GM12878 (cell line): ENCODE data around the gene MGST3. TPM values are rescaled to one million over a fixed set of nuclear protein-coding genes. Genes with fewer than 3 reads are reported as not detected.
A peak's percentile ranks its signal among the peaks of the same experiment; 100 is the strongest.

Experiments used
- ATF7 ChIP-seq: fragments of 450-650 bp; IDR thresholded peaks from 2 replicates; pipeline ENCODE4 v1.6.1; 2016; ENCODE audit warnings: low read depth, mild to moderate bottlenecking
- BCL11A ChIP-seq: IDR thresholded peaks from 2 replicates; pipeline ENCODE4 v1.6.1; 2011; ENCODE audit warnings: low read depth, low read length
- CHD2 ChIP-seq: IDR thresholded peaks from 2 replicates; pipeline ENCODE4 v1.6.1; 2011; ENCODE audit warnings: low read depth, low read length, improper control_type of control experiment, borderline replicate concordance
- CHD4 ChIP-seq: fragments of 200-600 bp; sonication (generic); IDR thresholded peaks from 2 replicates; pipeline ENCODE4 v1.6.1; 2016; ENCODE audit warnings: mild to moderate bottlenecking
- CUX1 ChIP-seq: IDR thresholded peaks from 2 replicates; pipeline ENCODE4 v1.6.1; 2012; ENCODE audit warnings: improper control_type of control experiment, low read depth, low read length; ENCODE audit not compliant: insufficient replicate concordance
- IKZF1 ChIP-seq: fragments of 450-650 bp; conservative IDR thresholded peaks from 2 replicates; pipeline ENCODE4 v1.6.1; 2017; ENCODE audit warnings: antibody characterized with exemption, mild to moderate bottlenecking
- KDM1A ChIP-seq: fragments of 200-600 bp; sonication (generic); IDR thresholded peaks from 2 replicates; pipeline ENCODE4 v1.6.1; 2016; ENCODE audit warnings: borderline replicate concordance
- MTA3 ChIP-seq: IDR thresholded peaks from 2 replicates; pipeline ENCODE4 v1.6.1; 2012; ENCODE audit warnings: low read length, inconsistent platforms, borderline replicate concordance
- PAX8 ChIP-seq: fragments of 450-650 bp; IDR thresholded peaks from 2 replicates; pipeline ENCODE4 v1.6.1; 2017; ENCODE audit warnings: mild to moderate bottlenecking, moderate library complexity
- SKIL ChIP-seq: fragments of 450-650 bp; IDR thresholded peaks from 2 replicates; pipeline ENCODE4 v1.6.1; 2017; ENCODE audit warnings: mild to moderate bottlenecking, low read depth, inconsistent platforms; ENCODE audit not compliant: poor library complexity, severe bottlenecking
- polyA plus RNA-seq, 11 experiments: library from polyadenylated mRNA; depleted of rRNA in 4 of 11; unstranded in 6 of 11; stranded (reverse) in 5 of 11; fragments of >200 nt; fragmentation: Nextera tagmentation in 4 of 11; fragmentation: Illumina TruSeq in 1 of 11; extraction: Ambion mirVana in 4 of 11; extraction: Trizol in 1 of 11; gene quantifications; 1 replicate in 1 of 11; 2 replicates in 10 of 11; pipeline versions ENCODE4 v1.2.1 to v1.2.3, GENCODE V29; 2011 to 2016; ENCODE audit warnings: inconsistent platforms in 2 of 11, missing spikeins in 2 of 11, low read depth in 1 of 11
- total RNA-seq, 4 experiments: library from RNA; depleted of rRNA in 3 of 4; stranded (reverse); fragments of >200 nt in 3 of 4; fragmentation: Illumina TruSeq in 1 of 4; extraction: Trizol in 1 of 4; gene quantifications; 2 replicates each; pipeline versions ENCODE4 v1.2.1 to v1.2.3, GENCODE V29; 2013 to 2021
- TF ChIP-seq, protein P1 (sequence below): IDR thresholded peaks from 2 replicates; pipeline ENCODE4 v1.6.1; 2012; ENCODE audit warnings: low read depth, low read length, improper control_type of control experiment
- TF ChIP-seq, protein P2 (sequence below): fragments of 450-650 bp; IDR thresholded peaks from 2 replicates; pipeline ENCODE4 v1.6.1; 2018; ENCODE audit warnings: mild to moderate bottlenecking, low read depth, moderate library complexity; ENCODE audit not compliant: partially characterized antibody
- TF ChIP-seq, protein P3 (sequence below): fragments of 450-650 bp; IDR thresholded peaks from 2 replicates; pipeline ENCODE4 v1.6.1; 2017; ENCODE audit warnings: antibody characterized with exemption, mild to moderate bottlenecking, moderate library complexity

Gene MGST3
- total and polyA plus RNA-seq, 10 of the 15 experiments (the other 5 are each of a cell fraction or from before 2014, with no cell fraction given) = 37.3 to 145 (median 68.8) TPM

DNA sequence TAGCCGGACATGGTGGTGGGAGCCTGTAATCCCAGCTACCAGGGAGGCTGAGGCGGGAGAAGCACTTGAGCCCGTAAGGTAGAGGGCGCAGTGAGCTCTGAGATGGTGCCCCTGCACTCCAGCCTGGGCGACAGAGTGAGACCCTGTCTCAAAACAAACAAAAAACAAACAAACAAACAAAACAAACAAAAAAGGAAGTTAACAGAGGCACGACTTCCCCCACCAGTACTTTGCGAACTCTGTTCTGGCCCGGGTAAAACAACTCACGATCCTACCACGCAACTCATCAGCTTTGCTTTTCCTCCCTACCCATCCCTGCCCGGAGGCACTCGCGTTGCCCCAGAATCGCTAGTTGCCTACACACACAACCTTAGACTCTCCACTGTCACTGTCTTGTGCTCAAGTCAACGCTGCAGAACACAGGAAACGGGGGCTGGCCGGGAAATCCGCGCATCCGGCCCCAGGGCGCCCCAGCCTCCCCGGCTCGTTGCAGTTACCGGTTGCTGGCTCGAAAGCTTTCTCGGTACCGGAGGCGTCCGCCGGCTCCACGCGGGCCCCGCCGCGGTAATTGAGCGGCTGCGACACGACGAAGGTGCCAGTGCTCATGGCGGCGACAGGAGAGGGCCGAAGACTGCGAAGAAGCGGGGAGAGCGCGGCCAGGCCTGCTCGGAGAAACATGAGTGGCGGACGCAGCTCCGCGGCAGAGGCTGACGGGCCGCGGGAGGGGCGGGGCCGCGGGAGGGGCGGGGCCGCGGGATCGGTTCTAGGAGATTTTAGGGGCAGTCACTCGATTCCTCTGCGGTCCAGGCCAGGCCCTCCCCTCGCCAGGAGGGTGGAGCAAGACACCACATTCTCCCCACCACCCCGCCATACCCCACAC is 67.1 kb downstream of the MGST3 start, which contains the start of gene ALDH9A1 (continued):
- TF ChIP-seq, protein P1, sequence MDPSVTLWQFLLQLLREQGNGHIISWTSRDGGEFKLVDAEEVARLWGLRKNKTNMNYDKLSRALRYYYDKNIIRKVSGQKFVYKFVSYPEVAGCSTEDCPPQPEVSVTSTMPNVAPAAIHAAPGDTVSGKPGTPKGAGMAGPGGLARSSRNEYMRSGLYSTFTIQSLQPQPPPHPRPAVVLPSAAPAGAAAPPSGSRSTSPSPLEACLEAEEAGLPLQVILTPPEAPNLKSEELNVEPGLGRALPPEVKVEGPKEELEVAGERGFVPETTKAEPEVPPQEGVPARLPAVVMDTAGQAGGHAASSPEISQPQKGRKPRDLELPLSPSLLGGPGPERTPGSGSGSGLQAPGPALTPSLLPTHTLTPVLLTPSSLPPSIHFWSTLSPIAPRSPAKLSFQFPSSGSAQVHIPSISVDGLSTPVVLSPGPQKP = no peak
- TF ChIP-seq ATF7 (peak; percentile 32; the same call in 1 of the 2 replicates), IKZF1 (peak; percentile 79), CHD4 (no peak), CHD2 (no peak), SKIL (peak; percentile 43), MTA3 (no peak; the same call in 1 of the 2 replicates), BCL11A (no peak), KDM1A (no peak), CUX1 (no peak), PAX8 (no peak)
- TF ChIP-seq, protein P2, sequence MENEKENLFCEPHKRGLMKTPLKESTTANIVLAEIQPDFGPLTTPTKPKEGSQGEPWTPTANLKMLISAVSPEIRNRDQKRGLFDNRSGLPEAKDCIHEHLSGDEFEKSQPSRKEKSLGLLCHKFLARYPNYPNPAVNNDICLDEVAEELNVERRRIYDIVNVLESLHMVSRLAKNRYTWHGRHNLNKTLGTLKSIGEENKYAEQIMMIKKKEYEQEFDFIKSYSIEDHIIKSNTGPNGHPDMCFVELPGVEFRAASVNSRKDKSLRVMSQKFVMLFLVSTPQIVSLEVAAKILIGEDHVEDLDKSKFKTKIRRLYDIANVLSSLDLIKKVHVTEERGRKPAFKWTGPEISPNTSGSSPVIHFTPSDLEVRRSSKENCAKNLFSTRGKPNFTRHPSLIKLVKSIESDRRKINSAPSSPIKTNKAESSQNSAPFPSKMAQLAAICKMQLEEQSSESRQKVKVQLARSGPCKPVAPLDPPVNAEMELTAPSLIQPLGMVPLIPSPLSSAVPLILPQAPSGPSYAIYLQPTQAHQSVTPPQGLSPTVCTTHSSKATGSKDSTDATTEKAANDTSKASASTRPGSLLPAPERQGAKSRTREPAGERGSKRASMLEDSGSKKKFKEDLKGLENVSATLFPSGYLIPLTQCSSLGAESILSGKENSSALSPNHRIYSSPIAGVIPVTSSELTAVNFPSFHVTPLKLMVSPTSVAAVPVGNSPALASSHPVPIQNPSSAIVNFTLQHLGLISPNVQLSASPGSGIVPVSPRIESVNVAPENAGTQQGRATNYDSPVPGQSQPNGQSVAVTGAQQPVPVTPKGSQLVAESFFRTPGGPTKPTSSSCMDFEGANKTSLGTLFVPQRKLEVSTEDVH = no peak
- TF ChIP-seq, protein P3, sequence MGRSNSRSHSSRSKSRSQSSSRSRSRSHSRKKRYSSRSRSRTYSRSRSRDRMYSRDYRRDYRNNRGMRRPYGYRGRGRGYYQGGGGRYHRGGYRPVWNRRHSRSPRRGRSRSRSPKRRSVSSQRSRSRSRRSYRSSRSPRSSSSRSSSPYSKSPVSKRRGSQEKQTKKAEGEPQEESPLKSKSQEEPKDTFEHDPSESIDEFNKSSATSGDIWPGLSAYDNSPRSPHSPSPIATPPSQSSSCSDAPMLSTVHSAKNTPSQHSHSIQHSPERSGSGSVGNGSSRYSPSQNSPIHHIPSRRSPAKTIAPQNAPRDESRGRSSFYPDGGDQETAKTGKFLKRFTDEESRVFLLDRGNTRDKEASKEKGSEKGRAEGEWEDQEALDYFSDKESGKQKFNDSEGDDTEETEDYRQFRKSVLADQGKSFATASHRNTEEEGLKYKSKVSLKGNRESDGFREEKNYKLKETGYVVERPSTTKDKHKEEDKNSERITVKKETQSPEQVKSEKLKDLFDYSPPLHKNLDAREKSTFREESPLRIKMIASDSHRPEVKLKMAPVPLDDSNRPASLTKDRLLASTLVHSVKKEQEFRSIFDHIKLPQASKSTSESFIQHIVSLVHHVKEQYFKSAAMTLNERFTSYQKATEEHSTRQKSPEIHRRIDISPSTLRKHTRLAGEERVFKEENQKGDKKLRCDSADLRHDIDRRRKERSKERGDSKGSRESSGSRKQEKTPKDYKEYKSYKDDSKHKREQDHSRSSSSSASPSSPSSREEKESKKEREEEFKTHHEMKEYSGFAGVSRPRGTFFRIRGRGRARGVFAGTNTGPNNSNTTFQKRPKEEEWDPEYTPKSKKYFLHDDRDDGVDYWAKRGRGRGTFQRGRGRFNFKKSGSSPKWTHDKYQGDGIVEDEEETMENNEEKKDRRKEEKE = no peak
